Measurements from ENCODE around the gene ZNF654. TPM values are rescaled to one million over a fixed set of nuclear protein-coding genes. Genes with fewer than 3 reads are reported as not detected.

ZNF654 gene
- total and polyA plus RNA-seq, 2 of the 13 experiments (the other 11 are each of a cell fraction or from before 2014, with no cell fraction given), result 1.8 to 4.1 TPM

DNA sequence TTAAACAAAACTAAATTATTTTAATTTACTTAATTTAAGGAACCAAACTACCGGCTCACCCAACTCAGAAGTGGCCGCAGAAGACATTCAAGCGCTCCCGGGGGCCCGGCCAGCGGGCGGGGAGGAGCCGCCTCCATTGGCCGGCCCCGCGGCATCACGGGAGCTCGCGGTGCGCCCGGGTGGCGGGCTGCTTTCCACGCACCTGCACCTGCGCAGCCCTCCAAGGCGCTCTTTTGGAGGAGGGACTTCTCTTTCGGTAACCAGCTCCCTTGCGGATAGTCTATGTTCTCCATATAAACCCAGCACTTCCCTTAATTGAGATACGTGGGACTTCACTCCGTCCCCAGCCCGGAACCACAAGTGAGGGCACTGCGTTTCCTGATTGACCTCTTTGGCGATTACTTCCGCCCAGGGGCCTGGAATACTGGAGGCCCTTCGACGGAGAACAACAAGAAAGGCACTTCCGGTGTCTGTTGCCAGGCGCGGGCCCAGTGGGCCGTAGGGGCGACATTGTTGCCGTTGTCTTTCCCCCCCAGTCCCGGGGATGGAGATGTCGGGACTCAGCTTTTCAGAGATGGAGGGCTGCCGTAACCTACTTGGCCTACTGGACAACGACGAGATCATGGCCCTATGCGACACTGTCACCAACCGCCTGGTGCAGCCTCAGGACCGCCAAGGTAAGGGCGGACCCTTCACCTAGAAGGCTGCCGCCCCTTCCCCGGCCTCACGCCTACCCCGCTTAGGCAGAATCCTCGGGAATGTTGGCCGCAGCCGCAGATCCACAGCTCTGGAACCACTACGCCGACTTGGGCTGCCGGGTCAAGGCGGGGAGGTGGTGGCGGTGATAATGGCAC is 90.7 kb downstream of the ZNF654 start, which contains the start of gene C3orf38 (continued):
- no peak for TF ChIP-seq CC2D1A (CRISPR knock-in tag; IDR thresholded peaks at IDR 0.05)
- no peak for TF ChIP-seq RFX3 (CRISPR knock-in tag; IDR thresholded peaks at IDR 0.05)
- TF ChIP-seq ZFX (CRISPR knock-in tag; IDR thresholded peaks at IDR 0.05; ENCODE audit: low read depth), result peak; percentile 97
- TF ChIP-seq KIAA2018 (CRISPR knock-in tag; IDR thresholded peaks at IDR 0.05; ENCODE audit: borderline replicate concordance), result no peak
- peak; percentile 94 for TF ChIP-seq KMT2A (CRISPR knock-in tag; IDR thresholded peaks at IDR 0.05)
- TF ChIP-seq ZBTB20 (CRISPR knock-in tag; IDR thresholded peaks at IDR 0.05; ENCODE audit: borderline replicate concordance, low read depth), result peak; percentile 59; the same call in 1 of the 2 replicates
- TF ChIP-seq RELA (CRISPR knock-in tag; IDR thresholded peaks at IDR 0.05), result no peak
- TF ChIP-seq ZNF224 (CRISPR knock-in tag; IDR thresholded peaks at IDR 0.05), result peak; percentile 92
- TF ChIP-seq, protein P1, sequence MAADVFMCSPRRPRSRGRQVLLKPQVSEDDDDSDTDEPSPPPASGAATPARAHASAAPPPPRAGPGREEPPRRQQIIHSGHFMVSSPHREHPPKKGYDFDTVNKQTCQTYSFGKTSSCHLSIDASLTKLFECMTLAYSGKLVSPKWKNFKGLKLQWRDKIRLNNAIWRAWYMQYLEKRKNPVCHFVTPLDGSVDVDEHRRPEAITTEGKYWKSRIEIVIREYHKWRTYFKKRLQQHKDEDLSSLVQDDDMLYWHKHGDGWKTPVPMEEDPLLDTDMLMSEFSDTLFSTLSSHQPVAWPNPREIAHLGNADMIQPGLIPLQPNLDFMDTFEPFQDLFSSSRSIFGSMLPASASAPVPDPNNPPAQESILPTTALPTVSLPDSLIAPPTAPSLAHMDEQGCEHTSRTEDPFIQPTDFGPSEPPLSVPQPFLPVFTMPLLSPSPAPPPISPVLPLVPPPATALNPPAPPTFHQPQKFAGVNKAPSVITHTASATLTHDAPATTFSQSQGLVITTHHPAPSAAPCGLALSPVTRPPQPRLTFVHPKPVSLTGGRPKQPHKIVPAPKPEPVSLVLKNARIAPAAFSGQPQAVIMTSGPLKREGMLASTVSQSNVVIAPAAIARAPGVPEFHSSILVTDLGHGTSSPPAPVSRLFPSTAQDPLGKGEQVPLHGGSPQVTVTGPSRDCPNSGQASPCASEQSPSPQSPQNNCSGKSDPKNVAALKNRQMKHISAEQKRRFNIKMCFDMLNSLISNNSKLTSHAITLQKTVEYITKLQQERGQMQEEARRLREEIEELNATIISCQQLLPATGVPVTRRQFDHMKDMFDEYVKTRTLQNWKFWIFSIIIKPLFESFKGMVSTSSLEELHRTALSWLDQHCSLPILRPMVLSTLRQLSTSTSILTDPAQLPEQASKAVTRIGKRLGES (CRISPR knock-in tag; IDR thresholded peaks at IDR 0.05; ENCODE audit: borderline replicate concordance), result no peak
- peak; percentile 71 for TF ChIP-seq ZNF343 (CRISPR knock-in tag; IDR thresholded peaks at IDR 0.05)
- TF ChIP-seq GFI1 (CRISPR knock-in tag; IDR thresholded peaks at IDR 0.05; ENCODE audit: borderline replicate concordance), result 0 out of 2 replicates have a peak, but pooled peaks have one; percentile 29
- TF ChIP-seq, protein P2, sequence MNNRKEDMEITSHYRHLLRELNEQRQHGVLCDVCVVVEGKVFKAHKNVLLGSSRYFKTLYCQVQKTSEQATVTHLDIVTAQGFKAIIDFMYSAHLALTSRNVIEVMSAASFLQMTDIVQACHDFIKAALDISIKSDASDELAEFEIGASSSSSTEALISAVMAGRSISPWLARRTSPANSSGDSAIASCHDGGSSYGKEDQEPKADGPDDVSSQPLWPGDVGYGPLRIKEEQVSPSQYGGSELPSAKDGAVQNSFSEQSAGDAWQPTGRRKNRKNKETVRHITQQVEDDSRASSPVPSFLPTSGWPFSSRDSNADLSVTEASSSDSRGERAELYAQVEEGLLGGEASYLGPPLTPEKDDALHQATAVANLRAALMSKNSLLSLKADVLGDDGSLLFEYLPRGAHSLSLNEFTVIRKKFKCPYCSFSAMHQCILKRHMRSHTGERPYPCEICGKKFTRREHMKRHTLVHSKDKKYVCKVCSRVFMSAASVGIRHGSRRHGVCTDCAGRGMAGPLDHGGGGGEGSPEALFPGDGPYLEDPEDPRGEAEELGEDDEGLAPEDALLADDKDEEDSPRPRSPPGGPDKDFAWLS (CRISPR knock-in tag; IDR thresholded peaks at IDR 0.05; ENCODE audit: borderline replicate concordance), result no peak
- peak; percentile 87 for TF ChIP-seq ZNF143 (CRISPR knock-in tag; IDR thresholded peaks at IDR 0.05)
- TF ChIP-seq ETV5 (CRISPR knock-in tag; IDR thresholded peaks at IDR 0.05; ENCODE audit: borderline replicate concordance), result peak; percentile 91
- peak; percentile 93 for TF ChIP-seq SMAD3 (CRISPR knock-in tag; IDR thresholded peaks at IDR 0.05)
- TF ChIP-seq POLR2G (IDR thresholded peaks at IDR 0.05; ENCODE audit: low read depth, low read length), result peak; percentile 88
- no peak for TF ChIP-seq NFRKB (IDR thresholded peaks at IDR 0.05)

Measured in HepG2 (cell line).